ENCODE results near the gene C1orf56.

DNA sequence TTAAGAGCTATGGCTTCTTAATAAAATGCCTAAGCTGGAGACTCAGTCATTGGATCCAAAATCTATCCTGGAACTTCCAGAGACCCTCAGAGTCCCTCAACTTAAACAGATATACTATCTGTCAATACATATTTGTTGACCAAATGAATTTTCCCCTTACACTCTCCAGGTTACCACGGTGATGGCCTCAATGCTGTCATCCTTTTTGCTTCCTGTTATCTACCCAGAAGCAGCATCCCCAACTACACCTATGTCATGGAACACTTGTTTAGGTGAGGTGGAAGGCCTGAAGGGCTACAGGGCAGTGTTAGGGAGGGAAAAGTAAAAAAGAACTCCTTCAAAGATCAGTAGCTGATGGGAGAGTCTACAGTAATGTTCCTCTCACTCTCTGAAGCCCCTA, 4.4 kb upstream of the C1orf56 start:
- TF ChIP-seq, protein P1, sequence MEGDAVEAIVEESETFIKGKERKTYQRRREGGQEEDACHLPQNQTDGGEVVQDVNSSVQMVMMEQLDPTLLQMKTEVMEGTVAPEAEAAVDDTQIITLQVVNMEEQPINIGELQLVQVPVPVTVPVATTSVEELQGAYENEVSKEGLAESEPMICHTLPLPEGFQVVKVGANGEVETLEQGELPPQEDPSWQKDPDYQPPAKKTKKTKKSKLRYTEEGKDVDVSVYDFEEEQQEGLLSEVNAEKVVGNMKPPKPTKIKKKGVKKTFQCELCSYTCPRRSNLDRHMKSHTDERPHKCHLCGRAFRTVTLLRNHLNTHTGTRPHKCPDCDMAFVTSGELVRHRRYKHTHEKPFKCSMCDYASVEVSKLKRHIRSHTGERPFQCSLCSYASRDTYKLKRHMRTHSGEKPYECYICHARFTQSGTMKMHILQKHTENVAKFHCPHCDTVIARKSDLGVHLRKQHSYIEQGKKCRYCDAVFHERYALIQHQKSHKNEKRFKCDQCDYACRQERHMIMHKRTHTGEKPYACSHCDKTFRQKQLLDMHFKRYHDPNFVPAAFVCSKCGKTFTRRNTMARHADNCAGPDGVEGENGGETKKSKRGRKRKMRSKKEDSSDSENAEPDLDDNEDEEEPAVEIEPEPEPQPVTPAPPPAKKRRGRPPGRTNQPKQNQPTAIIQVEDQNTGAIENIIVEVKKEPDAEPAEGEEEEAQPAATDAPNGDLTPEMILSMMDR (IDR thresholded peaks at IDR 0.05): no peak
- no peak for TF ChIP-seq POLR2AphosphoS5 (IDR thresholded peaks at IDR 0.05)
- TF ChIP-seq EP300 (IDR thresholded peaks at IDR 0.05): no peak
- TF ChIP-seq POLR2A (IDR thresholded peaks at IDR 0.05; ENCODE audit: low read depth): no peak

Measured in esophagus muscularis mucosa (tissue), 4 donors.